ENCODE results near the gene SHLD1.

GRCh38 chr20:5784735-5785134, 34.5 kb downstream of the SHLD1 start:
- TF ChIP-seq CTCF (IDR thresholded peaks at IDR 0.05; ENCODE audit: low read length) (no peak), EZH2 (optimal IDR thresholded peaks at IDR 0.05; ENCODE audit: low read depth, low read length) (no peak), EZH2phosphoT487 (IDR thresholded peaks at IDR 0.05; ENCODE audit: low read length) (no peak)

Measured in MM.1S (cell line).